Bronchial smooth muscle cell (primary cell): Measurements from ENCODE around the gene GCC1. TPM values are rescaled to one million over a fixed set of nuclear protein-coding genes. Genes with fewer than 3 reads are reported as not detected.

Experiments used
- total RNA-seq: library from RNA; depleted of rRNA; stranded (reverse); fragments of >200 nt; gene quantifications from 2 replicates; pipeline ENCODE4 v1.2.1, GENCODE V29; 2014

Gene GCC1
- total RNA-seq: 21.3 and 24.0 TPM in 2 replicates

GRCh38 chr7:127585044-127585953, at the start of gene GCC1:
Gene GCC1, minus strand, starts transcription at chr7:127585596. Its CDS starts 414 bp downstream, at chr7:127585182.

GRCh38 chr7:127618042-127618441, 32.6 kb upstream of the GCC1 start, which contains the start of gene PAX4:
Gene PAX4, minus strand, starts transcription at chr7:127618142. Its CDS starts 2,214 bp downstream, at chr7:127615928.

DNA sequence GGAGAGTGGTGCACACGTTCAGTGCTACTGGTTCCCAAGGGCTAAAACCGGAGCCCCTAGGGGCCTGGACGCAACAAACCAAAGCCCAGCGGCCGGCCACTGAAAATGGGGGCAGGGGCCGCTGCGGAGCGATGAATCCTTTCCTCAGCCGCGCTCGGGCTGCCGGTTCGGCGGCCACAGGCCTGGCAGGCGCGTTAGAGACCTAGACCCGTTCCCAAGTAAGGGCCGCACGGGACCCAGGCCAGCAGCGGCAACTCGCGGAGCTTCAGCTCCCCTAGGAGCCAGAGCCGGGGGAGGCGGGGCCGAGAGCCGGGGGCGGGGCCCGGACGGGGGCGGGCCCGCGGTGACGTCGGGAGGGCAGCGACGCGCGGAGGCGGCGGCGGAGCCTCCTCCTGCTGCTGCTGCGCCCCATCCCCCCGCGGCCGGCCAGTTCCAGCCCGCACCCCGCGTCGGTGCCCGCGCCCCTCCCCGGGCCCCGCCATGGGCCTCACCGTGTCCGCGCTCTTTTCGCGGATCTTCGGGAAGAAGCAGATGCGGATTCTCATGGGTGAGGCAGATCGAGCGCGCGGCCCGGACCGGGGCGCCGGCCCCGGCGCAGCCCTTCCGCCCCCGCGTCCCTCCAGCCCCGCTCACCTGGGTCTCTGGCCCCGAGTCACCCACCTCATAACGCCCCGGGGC, 2.8 kb upstream of the GCC1 start, which contains the start of gene ARF5:
Gene ARF5 (plus strand): TSS at position 393 of the 678 bp plus-strand sequence. CDS start 88 bp downstream, at position 481.

Other genes starting within 250 kb of the GCC1 start
- 6.8 and 7.4 TPM in 2 replicates for gene ZNF800, start 192.9 kb downstream of the GCC1 start, total RNA-seq
- gene ARF5, start 2.8 kb upstream of the GCC1 start, total RNA-seq: 108 and 124 TPM in 2 replicates
- 0.77 TPM in 1 of 2 replicates, not detected in the other for gene FSCN3, start 8.1 kb upstream of the GCC1 start, total RNA-seq
- gene PAX4, start 32.5 kb upstream of the GCC1 start, total RNA-seq: not detected in 2 replicates
- 202 and 206 TPM in 2 replicates for gene SND1, start 66.6 kb upstream of the GCC1 start, total RNA-seq